Endothelial cell of umbilical vein (primary cell): ENCODE measurements around the gene SPTLC1. TPM values are rescaled to one million over a fixed set of nuclear protein-coding genes. Genes with fewer than 3 reads are reported as not detected.

Experiments
- BruUV-seq: library from RNA; stranded (reverse); fragments of 400-500 nt; replicated peaks from 2 replicates; lab custom pipeline; 2021; lab: Mats Ljungman, UMichigan
- CTCF ChIA-PET: fragments of 300-600, 350-600 bp; sonication (Branson Sonifier 250); formaldehyde crosslinking; loops from one replicate; lab custom pipeline; 2021; ENCODE audit warnings: antibody characterized with exemption, inconsistent platforms; lab: Charles Lee
- POLR2A ChIA-PET: fragments of 300-600, 350-600 bp; sonication (Branson Sonifier 250); formaldehyde crosslinking; loops from one replicate; lab custom pipeline; 2021; ENCODE audit warnings: antibody characterized with exemption, inconsistent platforms; lab: Charles Lee
- DNase-seq: peaks from one replicate; pipeline ENCODE4 v3.0.0-alpha.2; 2011; ENCODE audit warnings: low read depth, low spot score
- FAIRE-seq: peaks from 2 replicates; lab custom pipeline; 2011; peaks lifted over from hg19 to GRCh38; lab: Jason Lieb, UNC
- H2AFZ ChIP-seq: 2 replicates; pipeline ENCODE4 v1.6.0; 2012; ENCODE audit warnings: low read depth, low read length, control low read depth, inconsistent platforms
- H3K27ac ChIP-seq: 2 replicates; pipeline ENCODE4 v1.5.1; 2011; ENCODE audit warnings: low read depth, mild to moderate bottlenecking, control low read depth, low read length, moderate library complexity; ENCODE audit not compliant: insufficient read depth
- H3K27me3 ChIP-seq, 2 experiments: 2 replicates each; pipeline versions ENCODE4 v1.6.0 to v1.6.1; 2011; ENCODE audit warnings: low read length in 2 of 2, mixed read lengths in 1 of 2; ENCODE audit not compliant: control insufficient read depth in 2 of 2, insufficient read depth in 2 of 2
- H3K36me3 ChIP-seq, 2 experiments: 2 replicates in 1 of 2; 3 replicates in 1 of 2; pipeline ENCODE4 v1.5.1; 2011; ENCODE audit warnings: low read length in 2 of 2, mild to moderate bottlenecking in 1 of 2, moderate library complexity in 1 of 2; ENCODE audit not compliant: control insufficient read depth in 2 of 2, insufficient read depth in 2 of 2; ENCODE audit errors: extremely low read depth in 1 of 2
- H3K4me1 ChIP-seq: 3 replicates; pipeline ENCODE4 v1.5.1; 2011; ENCODE audit warnings: mild to moderate bottlenecking, low read length; ENCODE audit not compliant: control insufficient read depth, insufficient read depth; ENCODE audit errors: extremely low read depth
- H3K4me2 ChIP-seq: 2 replicates; pipeline ENCODE4 v1.6.1; 2011; ENCODE audit warnings: low read length, control low read depth, mixed read lengths; ENCODE audit not compliant: insufficient read depth
- H3K4me3 ChIP-seq, 3 experiments: fragments of 200-600 bp in 1 of 3; sonication (generic), shearing (Covaris generic) in 1 of 3; replicated peaks in 1 of 3; 2 replicates each; pipeline ENCODE4 v1.5.1; 2011 to 2016; ENCODE audit warnings: control low read depth in 3 of 3, low read length in 3 of 3, mild to moderate bottlenecking in 2 of 3, inconsistent platforms in 1 of 3, low read depth in 1 of 3, moderate library complexity in 1 of 3; ENCODE audit not compliant: insufficient read depth in 1 of 3
- H3K79me2 ChIP-seq: 2 replicates; pipeline ENCODE4 v1.6.0; 2012; ENCODE audit warnings: low read length, inconsistent platforms; ENCODE audit not compliant: control insufficient read depth, insufficient read depth
- H3K9ac ChIP-seq: replicated peaks from 2 replicates; pipeline ENCODE3; 2011; ENCODE audit warnings: low read length, control low read depth; ENCODE audit not compliant: insufficient read depth; ENCODE audit errors: extremely low read depth
- H3K9me1 ChIP-seq: replicated peaks from 3 replicates; pipeline ENCODE4 v1.6.0; 2011; ENCODE audit warnings: mild to moderate bottlenecking, low read length; ENCODE audit not compliant: control insufficient read depth, insufficient read depth; ENCODE audit errors: extremely low read depth
- H3K9me3 ChIP-seq: replicated peaks from 2 replicates; pipeline ENCODE4 v1.5.1; 2012; ENCODE audit warnings: low read length, inconsistent platforms; ENCODE audit not compliant: control insufficient read depth, insufficient read depth
- H4K20me1 ChIP-seq: replicated peaks from 2 replicates; pipeline ENCODE3; 2011; ENCODE audit warnings: mild to moderate bottlenecking, low read length; ENCODE audit not compliant: control insufficient read depth, insufficient read depth; ENCODE audit errors: extremely low read depth
- EZH2 ChIP-seq: IDR thresholded peaks from 2 replicates; pipeline ENCODE4 v1.6.1; 2012; ENCODE audit warnings: borderline replicate concordance, low read depth, mild to moderate bottlenecking, moderate library complexity, low read length, inconsistent platforms; ENCODE audit not compliant: severe bottlenecking
- FOS ChIP-seq: IDR thresholded peaks from 2 replicates; pipeline ENCODE4 v1.6.1; 2011; ENCODE audit warnings: mild to moderate bottlenecking, low read length, moderate library complexity, borderline replicate concordance; ENCODE audit not compliant: insufficient read depth
- GATA2 ChIP-seq: IDR thresholded peaks from 2 replicates; pipeline ENCODE4 v1.7.0; 2011; ENCODE audit warnings: low read depth, mild to moderate bottlenecking, moderate library complexity, mixed read lengths, low read length; ENCODE audit not compliant: insufficient read length, insufficient read depth
- JUN ChIP-seq: IDR thresholded peaks from 2 replicates; pipeline ENCODE4 v1.6.1; 2011; ENCODE audit warnings: borderline replicate concordance, low read depth; ENCODE audit not compliant: insufficient read length, insufficient read depth
- MYC ChIP-seq: IDR thresholded peaks from one replicate; pipeline ENCODE4 v1.6.1; 2011; ENCODE audit warnings: mild to moderate bottlenecking, low read depth, low read length
- POLR2A ChIP-seq: IDR thresholded peaks from 2 replicates; pipeline ENCODE4 v1.6.1; 2012; ENCODE audit warnings: low read depth, mild to moderate bottlenecking, control low read depth, low read length
- POLR2AphosphoS5 ChIP-seq: IDR thresholded peaks from 2 replicates; pipeline ENCODE4 v1.6.1; 2012; ENCODE audit warnings: low read depth, mild to moderate bottlenecking, control low read depth, low read length, moderate library complexity; ENCODE audit not compliant: insufficient read depth
- dilution Hi-C: fragments of 300-500 bp; cut with MboI; formaldehyde crosslinking; loops from one replicate; pipeline ENCODE4 v1.15.0; 2019; ENCODE audit warnings: low sequenced_read_pairs; ENCODE audit not compliant: extremely low pct_ligation_motif_present
- intact Hi-C: fragments of 100-400 bp; cut with micrococcal nuclease; formaldehyde crosslinking; loops from one replicate; pipeline ENCODE4 v1.10.0; 2022
- polyA plus RNA-seq, 4 experiments: library from polyadenylated mRNA; depleted of rRNA in 3 of 4; stranded (reverse) in 3 of 4; unstranded in 1 of 4; fragments of >200 nt; gene quantifications; 2 replicates each; pipeline versions ENCODE4 v1.2.1 to v1.2.3, GENCODE V29; 2011 to 2012; ENCODE audit warnings: missing spikeins in 1 of 4
- total RNA-seq: library from RNA; stranded (reverse); gene quantifications from 2 replicates; pipeline ENCODE4 v1.2.3, GENCODE V29; 2021
- TF ChIP-seq, protein P1 (sequence below), 2 donors: IDR thresholded peaks; 1 replicate in 1 of 2; 2 replicates in 1 of 2; pipeline ENCODE4 v1.5.1; 2011; ENCODE audit warnings: low read length in 2 of 2, mild to moderate bottlenecking in 2 of 2, moderate library complexity in 2 of 2, control low read depth in 1 of 2, inconsistent platforms in 1 of 2, low read depth in 1 of 2; ENCODE audit not compliant: insufficient read depth in 1 of 2; ENCODE audit errors: extremely low read depth in 1 of 2
- TF ChIP-seq, protein P2 (sequence below): IDR thresholded peaks from 2 replicates; pipeline ENCODE4 v1.6.1; 2011; ENCODE audit not compliant: insufficient read depth, insufficient read length

SPTLC1 gene
- total and polyA plus RNA-seq, 2 donors (not counting 3 experiments of a cell fraction or from before 2014, with no cell fraction given): 35.9 to 68.5 TPM

DNA sequence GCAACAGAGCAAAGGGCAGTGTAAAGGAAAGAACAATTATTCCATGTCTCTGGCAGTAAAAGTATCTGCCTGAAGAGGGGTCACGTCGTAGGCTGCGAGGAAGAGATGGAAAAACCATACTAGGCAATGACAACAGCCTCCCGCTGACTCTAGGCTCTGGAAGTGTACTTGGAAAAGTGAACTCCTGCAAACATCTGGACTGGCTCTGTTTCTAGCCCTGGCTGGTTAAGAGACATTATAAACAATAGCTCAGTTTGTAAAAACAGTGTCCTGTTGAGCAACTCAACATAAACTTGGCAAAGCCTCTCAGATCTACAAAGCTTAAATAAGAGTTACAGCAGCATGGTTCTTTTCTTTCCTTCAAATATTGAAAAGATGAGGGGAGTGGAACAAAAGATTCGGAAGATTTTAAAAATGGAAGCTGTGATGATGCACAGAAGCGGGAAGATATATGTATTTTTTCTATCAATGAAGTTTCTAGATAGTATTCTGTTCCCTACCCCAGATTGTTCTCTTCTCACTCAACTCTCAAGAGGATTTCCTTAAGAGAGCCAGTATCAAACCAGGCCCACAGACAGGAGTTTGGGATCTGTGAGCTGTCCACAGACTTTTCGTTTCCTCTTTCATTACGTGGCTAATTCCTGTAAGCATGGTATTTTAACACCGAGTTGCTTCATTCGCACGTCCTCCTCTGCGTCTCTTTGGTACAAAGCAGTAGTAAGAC is 79.4 kb downstream of the SPTLC1 start:
- no peaks in the 10 kb centered on the region for H3K4me1 ChIP-seq
- dilution Hi-C loops: no loop called here
- no peak overlapping the region for H2AFZ ChIP-seq
- no TSS peak for BruUV-seq
- no peak overlapping the region for H3K4me2 ChIP-seq
- DNase-seq: no peak
- POLR2A ChIA-PET: no interaction called here
- no peak for FAIRE-seq
- intact Hi-C loops: no loop called here
- no peak overlapping the region for H3K27ac ChIP-seq
- H3K27me3 ChIP-seq: no peaks in the 10 kb centered on the region
- H3K9me3 ChIP-seq: no peaks in the 10 kb centered on the region
- no peak overlapping the region for H3K9ac ChIP-seq
- H3K79me2 ChIP-seq: no peaks in the 10 kb centered on the region
- no peak overlapping the region for H3K4me3 ChIP-seq
- H3K36me3 ChIP-seq: peaks cover 7 to 23% of the 10 kb centered on the region in 2 experiments
- CTCF ChIA-PET: no interaction called here
- no peaks in the 10 kb centered on the region for H3K9me1 ChIP-seq
- no peaks in the 10 kb centered on the region for H4K20me1 ChIP-seq
- TF ChIP-seq MYC: no peak
- TF ChIP-seq GATA2: no peak
- TF ChIP-seq FOS: no peak
- no peak for TF ChIP-seq POLR2A
- TF ChIP-seq POLR2AphosphoS5: no peak
- no peak for TF ChIP-seq JUN
- TF ChIP-seq, protein P1, sequence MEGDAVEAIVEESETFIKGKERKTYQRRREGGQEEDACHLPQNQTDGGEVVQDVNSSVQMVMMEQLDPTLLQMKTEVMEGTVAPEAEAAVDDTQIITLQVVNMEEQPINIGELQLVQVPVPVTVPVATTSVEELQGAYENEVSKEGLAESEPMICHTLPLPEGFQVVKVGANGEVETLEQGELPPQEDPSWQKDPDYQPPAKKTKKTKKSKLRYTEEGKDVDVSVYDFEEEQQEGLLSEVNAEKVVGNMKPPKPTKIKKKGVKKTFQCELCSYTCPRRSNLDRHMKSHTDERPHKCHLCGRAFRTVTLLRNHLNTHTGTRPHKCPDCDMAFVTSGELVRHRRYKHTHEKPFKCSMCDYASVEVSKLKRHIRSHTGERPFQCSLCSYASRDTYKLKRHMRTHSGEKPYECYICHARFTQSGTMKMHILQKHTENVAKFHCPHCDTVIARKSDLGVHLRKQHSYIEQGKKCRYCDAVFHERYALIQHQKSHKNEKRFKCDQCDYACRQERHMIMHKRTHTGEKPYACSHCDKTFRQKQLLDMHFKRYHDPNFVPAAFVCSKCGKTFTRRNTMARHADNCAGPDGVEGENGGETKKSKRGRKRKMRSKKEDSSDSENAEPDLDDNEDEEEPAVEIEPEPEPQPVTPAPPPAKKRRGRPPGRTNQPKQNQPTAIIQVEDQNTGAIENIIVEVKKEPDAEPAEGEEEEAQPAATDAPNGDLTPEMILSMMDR (IDR thresholded peaks at IDR 0.05; ENCODE audit: extremely low read depth in 1 of 2, insufficient read depth in 1 of 2, low read depth in 1 of 2, low read length in 2 of 2): no peak
- no peak for TF ChIP-seq EZH2
- TF ChIP-seq, protein P2, sequence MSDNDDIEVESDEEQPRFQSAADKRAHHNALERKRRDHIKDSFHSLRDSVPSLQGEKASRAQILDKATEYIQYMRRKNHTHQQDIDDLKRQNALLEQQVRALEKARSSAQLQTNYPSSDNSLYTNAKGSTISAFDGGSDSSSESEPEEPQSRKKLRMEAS: no peak
